IMR-90 (cell line): ENCODE data around the gene ECSCR. TPM values are rescaled to one million over a fixed set of nuclear protein-coding genes. Genes with fewer than 3 reads are reported as not detected.
A peak's percentile ranks its signal among the peaks of the same experiment; 100 is the strongest.

Experiments used
- ATAC-seq: fragments of 200-7000 bp; cut with Tn5 transposase; 2 replicates; pipeline ENCODE4 v1.9.1; 2020; ENCODE audit warnings: low read depth, mild to moderate bottlenecking, moderate library complexity
- BruUV-seq: library from RNA; stranded (reverse); fragments of 400-500 nt; replicated peaks from 2 replicates; lab custom pipeline; 2021; lab: Mats Ljungman, UMichigan
- CTCF ChIA-PET: fragments of 300-600 bp; formaldehyde crosslinking; extraction: SDS; loops from one replicate; lab custom pipeline; 2021; ENCODE audit warnings: antibody characterized with exemption; lab: Yijun Ruan, JAX
- POLR2A ChIA-PET: fragments of 300-600 bp; sonication (Branson Sonifier 250); formaldehyde crosslinking; loops from one replicate; lab custom pipeline; 2022; ENCODE audit warnings: antibody characterized with exemption; ENCODE audit not compliant: unreplicated experiment; lab: Charles Lee
- DNase-seq: peaks from one replicate; pipeline ENCODE4 v3.0.0; 2013
- H2AFZ ChIP-seq: replicated peaks from 2 replicates; pipeline ENCODE3; 2013; ENCODE audit warnings: low read length, mild to moderate bottlenecking; ENCODE audit not compliant: poor library complexity
- H2AK5ac ChIP-seq: 2 replicates; pipeline ENCODE4 v1.6.1; 2013; ENCODE audit warnings: low read depth, low read length, inconsistent platforms
- H2AK9ac ChIP-seq: replicated peaks from 2 replicates; pipeline ENCODE3; 2013; ENCODE audit warnings: mild to moderate bottlenecking, low read depth, low read length, moderate library complexity; ENCODE audit not compliant: poor library complexity
- H2BK120ac ChIP-seq: 2 replicates; pipeline ENCODE4 v1.6.1; 2013; ENCODE audit warnings: low read depth, low read length, inconsistent platforms
- H2BK15ac ChIP-seq: 3 replicates; pipeline ENCODE4 v1.6.1; 2013; ENCODE audit warnings: low read depth, low read length, inconsistent platforms
- H2BK20ac ChIP-seq: 2 replicates; pipeline ENCODE4 v1.6.1; 2013; ENCODE audit warnings: low read depth, mild to moderate bottlenecking, inconsistent platforms, low read length, moderate library complexity
- H2BK5ac ChIP-seq: 2 replicates; pipeline ENCODE4 v1.6.1; 2013; ENCODE audit warnings: mild to moderate bottlenecking, low read depth, low read length, inconsistent platforms; ENCODE audit not compliant: poor library complexity, severe bottlenecking
- H3K14ac ChIP-seq: replicated peaks from 2 replicates; pipeline ENCODE4 v1.6.1; 2013; ENCODE audit warnings: low read depth, low read length, inconsistent platforms
- H3K18ac ChIP-seq: 2 replicates; pipeline ENCODE4 v1.6.1; 2013; ENCODE audit warnings: low read depth, low read length, control low read depth
- H3K23ac ChIP-seq: 2 replicates; pipeline ENCODE4 v1.6.1; 2013; ENCODE audit warnings: low read depth, low read length, inconsistent platforms
- H3K27ac ChIP-seq: 2 replicates; pipeline ENCODE4 v1.5.1; 2013; ENCODE audit warnings: mild to moderate bottlenecking, control low read depth, low read length; ENCODE audit not compliant: insufficient read depth
- H3K27me3 ChIP-seq: 2 replicates; pipeline ENCODE4 v1.6.1; 2013; ENCODE audit warnings: low read length; ENCODE audit not compliant: control insufficient read depth, insufficient read depth
- H3K36me3 ChIP-seq: 2 replicates; pipeline ENCODE4 v1.6.1; 2013; ENCODE audit warnings: low read length, mixed read lengths; ENCODE audit not compliant: control insufficient read depth, insufficient read depth
- H3K4ac ChIP-seq: 2 replicates; pipeline ENCODE4 v1.6.1; 2013; ENCODE audit warnings: low read depth, low read length, inconsistent platforms
- H3K4me1 ChIP-seq: 2 replicates; pipeline ENCODE4 v1.6.1; 2013; ENCODE audit warnings: low read length, mixed read lengths; ENCODE audit not compliant: control insufficient read depth, insufficient read depth
- H3K4me2 ChIP-seq: 2 replicates; pipeline ENCODE4 v1.6.1; 2013; ENCODE audit warnings: low read depth, mild to moderate bottlenecking, control low read depth, low read length, moderate library complexity
- H3K4me3 ChIP-seq: 2 replicates; pipeline ENCODE4 v1.5.1; 2013; ENCODE audit warnings: low read depth, mild to moderate bottlenecking, control low read depth, low read length, moderate library complexity; ENCODE audit not compliant: insufficient read depth
- H3K56ac ChIP-seq: 2 replicates; pipeline ENCODE4 v1.6.1; 2013; ENCODE audit warnings: low read length, inconsistent platforms; ENCODE audit not compliant: insufficient read depth; ENCODE audit errors: extremely low read depth
- H3K79me1 ChIP-seq, 2 experiments: 2 replicates each; pipeline ENCODE4 v1.6.1; 2013; ENCODE audit warnings: low read length in 2 of 2, inconsistent platforms in 1 of 2, low read depth in 1 of 2
- H3K9ac ChIP-seq: 2 replicates; pipeline ENCODE4 v1.6.1; 2013; ENCODE audit warnings: low read depth, low read length, control low read depth
- H3K9me1 ChIP-seq: 2 replicates; pipeline ENCODE4 v1.6.1; 2013; ENCODE audit warnings: low read length, inconsistent platforms; ENCODE audit not compliant: insufficient read depth
- H3K9me3 ChIP-seq: 2 replicates; pipeline ENCODE4 v1.6.1; 2013; ENCODE audit warnings: low read length; ENCODE audit not compliant: control insufficient read depth, insufficient read depth
- H4K20me1 ChIP-seq: 2 replicates; pipeline ENCODE4 v1.6.1; 2013; ENCODE audit warnings: low read length, inconsistent platforms; ENCODE audit not compliant: insufficient read depth
- H4K5ac ChIP-seq: 2 replicates; pipeline ENCODE4 v1.6.1; 2013; ENCODE audit warnings: mild to moderate bottlenecking, low read depth, low read length, control low read depth
- H4K8ac ChIP-seq, 2 experiments: 2 replicates each; pipeline ENCODE4 v1.6.1; 2013; ENCODE audit warnings: low read depth in 2 of 2, low read length in 2 of 2, control low read depth in 1 of 2, inconsistent platforms in 1 of 2
- H4K91ac ChIP-seq: 2 replicates; pipeline ENCODE4 v1.6.1; 2013; ENCODE audit warnings: low read depth, low read length, inconsistent platforms; ENCODE audit not compliant: insufficient read depth
- BHLHE40 ChIP-seq: fragments of 150-350 bp; IDR thresholded peaks from 2 replicates; pipeline ENCODE4 v1.6.1; 2016; ENCODE audit warnings: mild to moderate bottlenecking, low read depth, low read length
- CEBPB ChIP-seq: IDR thresholded peaks from 2 replicates; pipeline ENCODE4 v1.6.1; 2012; ENCODE audit warnings: low read depth, low read length, improper control_type of control experiment
- CHD1 ChIP-seq: IDR thresholded peaks from 2 replicates; pipeline ENCODE4 v1.6.1; 2012; ENCODE audit warnings: low read depth, low read length, improper control_type of control experiment
- CTCF ChIP-seq: conservative IDR thresholded peaks from 2 replicates; pipeline ENCODE4 v1.5.1; 2012; ENCODE audit warnings: mild to moderate bottlenecking, low read depth, low read length, improper control_type of control experiment
- ELK1 ChIP-seq: fragments of 150-350 bp; IDR thresholded peaks from 2 replicates; pipeline ENCODE4 v1.6.1; 2016; ENCODE audit warnings: low read depth, mild to moderate bottlenecking, low read length, moderate library complexity, borderline replicate concordance
- FOS ChIP-seq: fragments of 150-350 bp; IDR thresholded peaks from 2 replicates; pipeline ENCODE4 v1.6.1; 2016; ENCODE audit warnings: low read depth, low read length
- MAFK ChIP-seq: IDR thresholded peaks from 2 replicates; pipeline ENCODE4 v1.6.1; 2012; ENCODE audit warnings: low read depth, low read length, improper control_type of control experiment
- MAZ ChIP-seq: IDR thresholded peaks from 2 replicates; pipeline ENCODE4 v1.6.1; 2012; ENCODE audit warnings: low read depth, mild to moderate bottlenecking, low read length, improper control_type of control experiment, moderate library complexity, borderline replicate concordance
- MXI1 ChIP-seq: IDR thresholded peaks from 2 replicates; pipeline ENCODE4 v1.6.1; 2012; ENCODE audit warnings: low read depth, mild to moderate bottlenecking, low read length, moderate library complexity, borderline replicate concordance
- NFE2L2 ChIP-seq: fragments of 150-350 bp; IDR thresholded peaks from 2 replicates; pipeline ENCODE4 v1.6.1; 2016; ENCODE audit warnings: low read depth, mild to moderate bottlenecking, low read length
- POLR2A ChIP-seq: IDR thresholded peaks from 2 replicates; pipeline ENCODE4 v1.6.1; 2012; ENCODE audit warnings: mild to moderate bottlenecking, low read depth, low read length
- RAD21 ChIP-seq: IDR thresholded peaks from 2 replicates; pipeline ENCODE4 v1.6.1; 2012; ENCODE audit warnings: low read length, improper control_type of control experiment
- RCOR1 ChIP-seq: IDR thresholded peaks from 2 replicates; pipeline ENCODE4 v1.6.1; 2012; ENCODE audit warnings: mild to moderate bottlenecking, low read length, improper control_type of control experiment; ENCODE audit not compliant: insufficient replicate concordance
- RFX5 ChIP-seq: IDR thresholded peaks from 2 replicates; pipeline ENCODE4 v1.8.0; 2012; ENCODE audit warnings: low read depth, mild to moderate bottlenecking, low read length, moderate library complexity
- SMC3 ChIP-seq: fragments of 150-350 bp; IDR thresholded peaks from 2 replicates; pipeline ENCODE4 v1.6.1; 2016; ENCODE audit warnings: low read depth, mild to moderate bottlenecking, antibody characterized with exemption, low read length, moderate library complexity
- USF2 ChIP-seq: fragments of 150-350 bp; IDR thresholded peaks from 2 replicates; pipeline ENCODE4 v1.6.1; 2017; ENCODE audit warnings: mild to moderate bottlenecking, antibody characterized with exemption, low read length, low read depth
- WGBS, 2 experiments: methylation state at CpG; one replicate each; pipeline versions ENCODE4 v1.1.5 to v1.1.7; 2013; ENCODE audit warnings: missing lambda C conversion rate in 2 of 2; ENCODE audit not compliant: insufficient read length in 1 of 2; ENCODE audit errors: extremely low coverage in 2 of 2; 5-methylcytosine and 5-hydroxymethylcytosine counted together
- dilution Hi-C: fragments of 300-500 bp; cut with HindIII; formaldehyde crosslinking; loops from one replicate; pipeline ENCODE4 v1.14.3; 2018; ENCODE audit warnings: low sequenced_read_pairs; ENCODE audit not compliant: unreplicated experiment
- in situ Hi-C: fragments of 300-500 bp; cut with MboI; formaldehyde crosslinking; loops from 3 replicates; pipeline ENCODE4 v1.14.3; 2019; ENCODE audit warnings: low sequenced_read_pairs, inconsistent platforms, mixed read lengths
- intact Hi-C: fragments of 100-400 bp; cut with micrococcal nuclease; formaldehyde crosslinking; loops from 2 replicates; pipeline ENCODE4 v1.10.0; 2022
- polyA plus RNA-seq, 3 experiments: library from polyadenylated mRNA; depleted of rRNA; stranded (reverse); fragments of >200 nt; gene quantifications; 2 replicates each; pipeline ENCODE4 v1.2.3, GENCODE V29; 2012; ENCODE audit warnings: low replicate concordance in 1 of 3
- total RNA-seq: library from RNA; depleted of rRNA; stranded (reverse); fragments of >200 nt; gene quantifications from 2 replicates; pipeline ENCODE4 v1.2.3, GENCODE V29; 2012

ECSCR gene
- total and polyA plus RNA-seq, 2 of the 4 experiments (the other 2 are of a cell fraction): 3.6 to 3.9 TPM

GRCh38 chr5:139470821-139471300 lies 8.3 kb upstream of the ECSCR start, which contains the start of gene SMIM33:
Gene SMIM33, plus strand, starts transcription at chr5:139471004. Its CDS starts 118 bp downstream, at chr5:139471122.
- Histone ChIP-seq H4K5ac (no peak within 1 kb of the TSS), H3K56ac (no peak within 1 kb of the TSS), H3K27me3 (no peaks in the 10 kb centered on the region), H3K18ac (no peak within 1 kb of the TSS), H2AK5ac (no peak within 1 kb of the TSS), H3K36me3 (peaks cover under 1% of the 10 kb centered on the region), H2BK20ac (no peak within 1 kb of the TSS), H3K9me3 (no peaks in the 10 kb centered on the region), H3K9ac (no peak within 1 kb of the TSS), H3K27ac (no peak within 1 kb of the TSS), H4K91ac (0 out of 2 replicates have a peak within 1 kb of the TSS, but pooled peaks have one; percentile 6), H2AK9ac (peak within 1 kb of the TSS; percentile 47), H3K23ac (no peak within 1 kb of the TSS), H2BK120ac (no peak within 1 kb of the TSS), H3K4me1 (peaks cover 27% of the 10 kb centered on the region), H3K9me1 (peaks cover 22% of the 10 kb centered on the region), H2BK5ac (no peak within 1 kb of the TSS), H2BK15ac (no peak within 1 kb of the TSS), H4K20me1 (no peaks in the 10 kb centered on the region; the same call in 1 of the 2 replicates), H4K8ac (no peak within 1 kb of the TSS), H3K79me1 (peaks cover 0 to 20% of the 10 kb centered on the region in 2 experiments; a peak in 2 of 4 replicates), H3K4me3 (no peak within 1 kb of the TSS), H3K4ac (no peak within 1 kb of the TSS), H3K4me2 (no peak within 1 kb of the TSS), H2AFZ (no peak within 1 kb of the TSS), H3K14ac (no peak within 1 kb of the TSS)
- in situ Hi-C loops: no loop called here
- WGBS, 2 experiments: no CpG with 5 or more reads among the region's 9 CpGs
- ATAC-seq (no peak), DNase-seq (no peak)
- dilution Hi-C loops: no loop called here
- POLR2A ChIA-PET: no interaction called here
- BruUV-seq: no TSS peak
- TF ChIP-seq CEBPB (no peak), BHLHE40 (no peak), FOS (no peak), USF2 (no peak), ELK1 (no peak), SMC3 (no peak), MXI1 (no peak), NFE2L2 (no peak), MAFK (no peak), CTCF (no peak), RFX5 (no peak), RAD21 (no peak), CHD1 (no peak), POLR2A (no peak), MAZ (no peak), RCOR1 (no peak)
- CTCF ChIA-PET: no interaction called here
- intact Hi-C loops: no loop called here
